ENCODE data around the gene LGALS13.

GRCh38 chr19:39623946-39624345, 21.6 kb downstream of the LGALS13 start:
- TF ChIP-seq CTCF (conservative IDR thresholded peaks at IDR 0.05; ENCODE audit: low read length) (no peak), EZH2phosphoT487 (IDR thresholded peaks at IDR 0.05; ENCODE audit: borderline replicate concordance) (no peak)
